ENCODE results near the gene NACAD.

DNA sequence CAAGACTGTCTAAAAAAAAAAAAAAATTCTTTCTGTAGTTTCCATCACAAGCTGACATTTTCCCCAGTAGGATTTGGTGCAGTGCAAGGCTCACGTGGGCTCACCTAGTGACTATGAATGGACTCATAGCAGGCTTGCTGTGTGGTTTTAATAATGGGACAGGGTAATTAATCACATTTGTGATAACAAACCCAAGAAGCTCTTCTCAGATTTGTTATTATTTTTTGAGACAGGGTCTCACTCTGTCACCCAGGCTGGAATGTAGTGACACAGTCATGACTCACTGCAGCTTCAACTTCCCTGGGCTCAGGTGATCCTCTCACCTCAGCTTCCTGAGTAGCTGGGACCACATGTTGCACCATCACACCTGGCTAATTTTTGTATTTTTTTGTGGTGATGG lies 40.0 kb downstream of the NACAD start:
- TF ChIP-seq POLR2A (IDR thresholded peaks at IDR 0.05), result no peak
- TF ChIP-seq, protein P1, sequence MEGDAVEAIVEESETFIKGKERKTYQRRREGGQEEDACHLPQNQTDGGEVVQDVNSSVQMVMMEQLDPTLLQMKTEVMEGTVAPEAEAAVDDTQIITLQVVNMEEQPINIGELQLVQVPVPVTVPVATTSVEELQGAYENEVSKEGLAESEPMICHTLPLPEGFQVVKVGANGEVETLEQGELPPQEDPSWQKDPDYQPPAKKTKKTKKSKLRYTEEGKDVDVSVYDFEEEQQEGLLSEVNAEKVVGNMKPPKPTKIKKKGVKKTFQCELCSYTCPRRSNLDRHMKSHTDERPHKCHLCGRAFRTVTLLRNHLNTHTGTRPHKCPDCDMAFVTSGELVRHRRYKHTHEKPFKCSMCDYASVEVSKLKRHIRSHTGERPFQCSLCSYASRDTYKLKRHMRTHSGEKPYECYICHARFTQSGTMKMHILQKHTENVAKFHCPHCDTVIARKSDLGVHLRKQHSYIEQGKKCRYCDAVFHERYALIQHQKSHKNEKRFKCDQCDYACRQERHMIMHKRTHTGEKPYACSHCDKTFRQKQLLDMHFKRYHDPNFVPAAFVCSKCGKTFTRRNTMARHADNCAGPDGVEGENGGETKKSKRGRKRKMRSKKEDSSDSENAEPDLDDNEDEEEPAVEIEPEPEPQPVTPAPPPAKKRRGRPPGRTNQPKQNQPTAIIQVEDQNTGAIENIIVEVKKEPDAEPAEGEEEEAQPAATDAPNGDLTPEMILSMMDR (IDR thresholded peaks at IDR 0.05), result no peak

Data from uterus (tissue), 2 donors.